ENCODE data around the gene VASH2.

- TF ChIP-seq POLR2A (IDR thresholded peaks at IDR 0.05) (no peak), CTCF (IDR thresholded peaks at IDR 0.05 in 4 of 5, conservative IDR thresholded peaks at IDR 0.05 in 1 of 5) (no peak)
Measured at GRCh38 chr1:212984522-212985291, 34.4 kb downstream of the VASH2 start.

Measured in gastrocnemius medialis (tissue), 4 donors.